HCT116 (cell line): ENCODE results near the gene TTLL6.

ENCODE experiments used
- EGR1 ChIP-seq: IDR thresholded peaks from 2 replicates; pipeline ENCODE4 v1.6.1; 2012; ENCODE audit warnings: low read depth
- ELF1 ChIP-seq: IDR thresholded peaks from 2 replicates; pipeline ENCODE4 v1.6.1; 2012; ENCODE audit warnings: low read depth, borderline replicate concordance
- EZH2 ChIP-seq: fragments of 200-600 bp; sonication (generic); IDR thresholded peaks from 2 replicates; pipeline ENCODE4 v1.6.1; 2017; ENCODE audit warnings: antibody characterized with exemption, mixed run types
- EZH2phosphoT487 ChIP-seq: fragments of 200-600 bp; IDR thresholded peaks from 2 replicates; pipeline ENCODE4 v1.6.1; 2018; ENCODE audit warnings: antibody characterized with exemption, borderline replicate concordance
- FOSL1 ChIP-seq: IDR thresholded peaks from 2 replicates; pipeline ENCODE4 v1.6.1; 2012; ENCODE audit warnings: low read depth
- POLR2A ChIP-seq: IDR thresholded peaks from 2 replicates; pipeline ENCODE4 v1.7.0; 2011; ENCODE audit warnings: borderline replicate concordance; ENCODE audit not compliant: insufficient read depth, insufficient read length; ENCODE audit errors: extremely low read depth
- POLR2AphosphoS5 ChIP-seq: IDR thresholded peaks from 2 replicates; pipeline ENCODE4 v1.6.1; 2011; ENCODE audit warnings: mild to moderate bottlenecking, low read depth, low read length, moderate library complexity
- RAD21 ChIP-seq: IDR thresholded peaks from 2 replicates; pipeline ENCODE4 v1.6.1; 2012; ENCODE audit warnings: low read depth, mild to moderate bottlenecking
- SRF ChIP-seq: IDR thresholded peaks from 2 replicates; pipeline ENCODE4 v1.6.1; 2012; ENCODE audit warnings: low read depth
- ZNF274 ChIP-seq: fragments of 200-500 bp; sonication (Bioruptor generic); IDR thresholded peaks from 2 replicates; pipeline ENCODE4 v1.6.1; 2014; ENCODE audit warnings: mild to moderate bottlenecking, low read depth, low read length, inconsistent platforms
- TF ChIP-seq, protein P1 (sequence below), 3 experiments: fragments of 200-600 bp in 1 of 3; sonication (generic) in 1 of 3; IDR thresholded peaks in 2 of 3; conservative IDR thresholded peaks in 1 of 3; 2 replicates each; pipeline ENCODE4 v1.5.1; 2012 to 2017; ENCODE audit warnings: low read depth in 2 of 3, low read length in 2 of 3, antibody characterized with exemption in 1 of 3, borderline replicate concordance in 1 of 3, control low read depth in 1 of 3, mild to moderate bottlenecking in 1 of 3, mixed read lengths in 1 of 3, mixed run types in 1 of 3, moderate library complexity in 1 of 3; ENCODE audit not compliant: insufficient read depth in 1 of 3
- TF ChIP-seq, protein P2 (sequence below): IDR thresholded peaks from 2 replicates; pipeline ENCODE4 v1.6.1; 2012; ENCODE audit warnings: low read depth

DNA sequence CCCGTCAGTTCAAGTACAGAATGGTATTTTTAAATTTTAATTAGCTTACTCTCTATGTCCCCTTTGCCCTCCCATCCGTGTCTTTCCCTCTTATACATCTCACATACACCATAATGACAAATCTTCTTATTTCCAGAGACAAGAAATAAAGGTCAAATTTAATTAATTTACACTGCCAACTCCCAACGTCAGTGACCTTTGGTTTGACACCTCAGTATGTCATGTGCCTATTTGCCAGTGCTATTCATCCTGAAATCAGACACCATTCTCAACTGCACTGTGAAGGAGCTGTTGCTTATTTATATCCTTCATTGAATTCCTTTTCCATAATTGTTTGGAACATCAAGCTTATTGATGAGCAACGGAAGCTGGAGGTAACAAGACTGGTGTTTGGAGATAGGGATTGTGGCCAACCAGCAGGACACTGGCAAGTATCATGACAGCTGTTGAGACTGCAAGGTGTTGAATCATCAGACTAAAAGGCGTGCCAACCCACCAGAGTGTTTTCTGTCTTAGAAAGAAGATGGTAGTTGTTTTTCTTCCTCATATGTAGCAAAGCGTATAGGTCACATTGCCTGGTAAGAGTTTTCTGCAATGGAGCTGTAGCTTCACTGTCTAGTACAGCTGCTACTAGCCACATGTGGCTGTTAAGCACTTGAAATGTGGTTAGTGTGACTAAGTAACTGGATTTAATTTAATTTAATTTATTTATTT is 26.3 kb upstream of the TTLL6 start:
- TF ChIP-seq POLR2A, result no peak
- TF ChIP-seq, protein P1, sequence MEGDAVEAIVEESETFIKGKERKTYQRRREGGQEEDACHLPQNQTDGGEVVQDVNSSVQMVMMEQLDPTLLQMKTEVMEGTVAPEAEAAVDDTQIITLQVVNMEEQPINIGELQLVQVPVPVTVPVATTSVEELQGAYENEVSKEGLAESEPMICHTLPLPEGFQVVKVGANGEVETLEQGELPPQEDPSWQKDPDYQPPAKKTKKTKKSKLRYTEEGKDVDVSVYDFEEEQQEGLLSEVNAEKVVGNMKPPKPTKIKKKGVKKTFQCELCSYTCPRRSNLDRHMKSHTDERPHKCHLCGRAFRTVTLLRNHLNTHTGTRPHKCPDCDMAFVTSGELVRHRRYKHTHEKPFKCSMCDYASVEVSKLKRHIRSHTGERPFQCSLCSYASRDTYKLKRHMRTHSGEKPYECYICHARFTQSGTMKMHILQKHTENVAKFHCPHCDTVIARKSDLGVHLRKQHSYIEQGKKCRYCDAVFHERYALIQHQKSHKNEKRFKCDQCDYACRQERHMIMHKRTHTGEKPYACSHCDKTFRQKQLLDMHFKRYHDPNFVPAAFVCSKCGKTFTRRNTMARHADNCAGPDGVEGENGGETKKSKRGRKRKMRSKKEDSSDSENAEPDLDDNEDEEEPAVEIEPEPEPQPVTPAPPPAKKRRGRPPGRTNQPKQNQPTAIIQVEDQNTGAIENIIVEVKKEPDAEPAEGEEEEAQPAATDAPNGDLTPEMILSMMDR (IDR thresholded peaks at IDR 0.05 in 2 of 3, conservative IDR thresholded peaks at IDR 0.05 in 1 of 3; ENCODE audit: borderline replicate concordance in 1 of 3, insufficient read depth in 1 of 3, low read depth in 2 of 3, low read length in 2 of 3), result no peak
- no peak for TF ChIP-seq FOSL1
- no peak for TF ChIP-seq RAD21
- no peak for TF ChIP-seq SRF
- TF ChIP-seq POLR2AphosphoS5, result no peak
- no peak for TF ChIP-seq EZH2phosphoT487
- TF ChIP-seq EZH2, result no peak
- TF ChIP-seq EGR1, result no peak
- TF ChIP-seq ELF1, result no peak
- TF ChIP-seq, protein P2, sequence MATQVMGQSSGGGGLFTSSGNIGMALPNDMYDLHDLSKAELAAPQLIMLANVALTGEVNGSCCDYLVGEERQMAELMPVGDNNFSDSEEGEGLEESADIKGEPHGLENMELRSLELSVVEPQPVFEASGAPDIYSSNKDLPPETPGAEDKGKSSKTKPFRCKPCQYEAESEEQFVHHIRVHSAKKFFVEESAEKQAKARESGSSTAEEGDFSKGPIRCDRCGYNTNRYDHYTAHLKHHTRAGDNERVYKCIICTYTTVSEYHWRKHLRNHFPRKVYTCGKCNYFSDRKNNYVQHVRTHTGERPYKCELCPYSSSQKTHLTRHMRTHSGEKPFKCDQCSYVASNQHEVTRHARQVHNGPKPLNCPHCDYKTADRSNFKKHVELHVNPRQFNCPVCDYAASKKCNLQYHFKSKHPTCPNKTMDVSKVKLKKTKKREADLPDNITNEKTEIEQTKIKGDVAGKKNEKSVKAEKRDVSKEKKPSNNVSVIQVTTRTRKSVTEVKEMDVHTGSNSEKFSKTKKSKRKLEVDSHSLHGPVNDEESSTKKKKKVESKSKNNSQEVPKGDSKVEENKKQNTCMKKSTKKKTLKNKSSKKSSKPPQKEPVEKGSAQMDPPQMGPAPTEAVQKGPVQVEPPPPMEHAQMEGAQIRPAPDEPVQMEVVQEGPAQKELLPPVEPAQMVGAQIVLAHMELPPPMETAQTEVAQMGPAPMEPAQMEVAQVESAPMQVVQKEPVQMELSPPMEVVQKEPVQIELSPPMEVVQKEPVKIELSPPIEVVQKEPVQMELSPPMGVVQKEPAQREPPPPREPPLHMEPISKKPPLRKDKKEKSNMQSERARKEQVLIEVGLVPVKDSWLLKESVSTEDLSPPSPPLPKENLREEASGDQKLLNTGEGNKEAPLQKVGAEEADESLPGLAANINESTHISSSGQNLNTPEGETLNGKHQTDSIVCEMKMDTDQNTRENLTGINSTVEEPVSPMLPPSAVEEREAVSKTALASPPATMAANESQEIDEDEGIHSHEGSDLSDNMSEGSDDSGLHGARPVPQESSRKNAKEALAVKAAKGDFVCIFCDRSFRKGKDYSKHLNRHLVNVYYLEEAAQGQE, result no peak
- TF ChIP-seq ZNF274, result no peak
